ENCODE measurements around the gene LCOR.

GRCh38 chr10:96917628-96918027 lies 85.5 kb downstream of the LCOR start:
- TF ChIP-seq GATA3 (IDR thresholded peaks at IDR 0.05; ENCODE audit: low read depth, low read length) (no peak), GATA2 (IDR thresholded peaks at IDR 0.05; ENCODE audit: low read depth, low read length) (no peak)

Measured in SH-SY5Y (cell line).